ENCODE results near the gene TSPOAP1.

TSPOAP1 gene

DNA sequence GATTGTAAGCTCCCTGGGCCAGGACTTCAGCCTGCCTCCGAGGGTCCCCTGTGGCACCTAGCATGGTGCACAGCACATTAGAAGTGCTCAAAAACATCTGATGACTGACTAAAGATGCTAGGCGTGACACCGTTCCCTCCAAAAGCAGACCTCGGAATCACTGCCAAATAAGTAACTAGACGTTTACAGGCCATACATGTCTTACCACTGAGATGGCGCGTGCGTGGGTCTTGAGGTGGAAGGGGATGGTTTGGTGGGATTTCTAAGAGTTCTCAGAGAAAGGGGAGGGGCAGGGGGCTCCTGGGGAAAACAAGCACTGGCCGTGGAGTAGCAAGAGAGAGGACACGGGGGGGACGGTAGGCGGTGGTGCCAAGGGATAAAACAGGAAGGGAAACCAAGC lies 60.3 kb downstream of the TSPOAP1 start:
- Histone ChIP-seq H3K9me3 (ENCODE audit: insufficient read depth, low read depth, low read length) (no peaks in the 10 kb centered on the region), H2AFZ (ENCODE audit: low read length) (no peak overlapping the region), H3K79me2 (ENCODE audit: insufficient read depth, low read length) (no peaks in the 10 kb centered on the region), H3K4me3 (ENCODE audit: low read length, poor library complexity, severe bottlenecking) (no peak overlapping the region), H3K36me3 (ENCODE audit: insufficient read depth, low read length) (no peaks in the 10 kb centered on the region), H3K27me3 (ENCODE audit: insufficient read depth, low read length, poor library complexity, severe bottlenecking) (peaks cover 6% of the 10 kb centered on the region), H3K4me1 (ENCODE audit: insufficient read depth, low read length, poor library complexity, severe bottlenecking) (no peaks in the 10 kb centered on the region), H3F3A (ENCODE audit: low read depth) (no peaks in the 10 kb centered on the region), H3K9ac (ENCODE audit: low read depth, low read length, poor library complexity, severe bottlenecking) (no peak overlapping the region), H3K4me2 (ENCODE audit: low read depth, low read length, poor library complexity, severe bottlenecking) (no peak overlapping the region), H3K9me2 (replicated peaks; ENCODE audit: low read depth, low read length) (no peaks in the 10 kb centered on the region), H4K20me1 (ENCODE audit: insufficient read depth, low read length, poor library complexity, severe bottlenecking) (no peaks in the 10 kb centered on the region)
- no peak for TF ChIP-seq CTCF (conservative IDR thresholded peaks at IDR 0.05; ENCODE audit: low read length)
- no peak for TF ChIP-seq EZH2phosphoT487 (IDR thresholded peaks at IDR 0.05; ENCODE audit: borderline replicate concordance)

DNA sequence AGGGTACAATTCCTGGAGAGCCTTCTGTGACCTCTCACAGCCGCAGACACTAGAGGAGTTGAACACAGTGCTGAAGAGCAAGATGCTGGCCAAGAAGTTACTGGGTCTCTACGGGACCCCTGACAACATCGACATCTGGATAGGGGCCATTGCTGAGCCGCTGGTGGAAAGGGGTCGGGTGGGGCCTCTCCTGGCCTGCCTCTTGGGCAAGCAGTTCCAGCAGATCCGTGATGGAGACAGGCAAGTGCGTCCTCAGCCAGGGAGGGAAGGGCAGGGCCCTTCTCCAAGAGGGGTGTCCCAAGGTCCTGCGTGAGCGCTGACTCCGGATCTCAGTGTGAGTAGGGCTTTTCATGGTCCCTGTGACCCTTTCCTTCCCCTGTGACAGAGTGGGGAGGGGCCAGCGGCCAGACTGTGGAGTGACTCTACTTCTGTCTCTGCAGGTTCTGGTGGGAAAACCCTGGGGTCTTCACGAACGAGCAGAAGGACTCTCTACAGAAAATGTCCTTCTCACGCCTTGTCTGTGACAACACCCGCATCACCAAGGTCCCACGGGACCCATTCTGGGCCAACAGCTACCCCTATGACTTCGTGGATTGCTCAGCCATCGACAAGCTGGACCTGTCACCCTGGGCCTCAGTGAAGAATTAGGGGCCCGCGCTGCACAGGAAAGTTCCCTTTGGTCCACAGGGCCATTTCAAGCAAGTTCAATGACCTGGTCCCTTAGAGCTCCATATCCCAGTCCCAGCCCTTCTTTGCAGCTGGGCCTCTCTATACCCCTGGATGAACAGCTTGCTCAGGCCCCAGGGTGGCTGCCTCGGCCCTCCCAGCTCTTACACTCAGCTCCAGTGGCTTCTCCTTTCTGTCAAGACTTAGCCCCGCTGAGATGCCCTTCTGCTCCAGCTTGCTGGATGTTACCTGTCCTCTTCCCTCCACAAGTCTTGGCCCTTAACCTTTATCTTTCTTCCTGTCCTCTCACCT lies 61.0 kb downstream of the TSPOAP1 start:
- H3F3A ChIP-seq (ENCODE audit: low read depth): no peaks in the 10 kb centered on the region
- no peaks in the 10 kb centered on the region for H3K9me2 ChIP-seq (replicated peaks; ENCODE audit: low read depth, low read length)
- H3K4me2 ChIP-seq (ENCODE audit: low read depth, low read length, poor library complexity, severe bottlenecking): no peak overlapping the region
- H3K4me1 ChIP-seq (ENCODE audit: insufficient read depth, low read length, poor library complexity, severe bottlenecking): no peaks in the 10 kb centered on the region
- H3K79me2 ChIP-seq (ENCODE audit: insufficient read depth, low read length): no peaks in the 10 kb centered on the region
- no peak overlapping the region for H3K4me3 ChIP-seq (ENCODE audit: low read length, poor library complexity, severe bottlenecking)
- H3K36me3 ChIP-seq (ENCODE audit: insufficient read depth, low read length): no peaks in the 10 kb centered on the region
- no peak overlapping the region for H3K9ac ChIP-seq (ENCODE audit: low read depth, low read length, poor library complexity, severe bottlenecking)
- H2AFZ ChIP-seq (ENCODE audit: low read length): no peak overlapping the region
- no peaks in the 10 kb centered on the region for H3K9me3 ChIP-seq (ENCODE audit: insufficient read depth, low read depth, low read length)
- peaks cover 6% of the 10 kb centered on the region for H3K27me3 ChIP-seq (ENCODE audit: insufficient read depth, low read length, poor library complexity, severe bottlenecking)
- no peak for TF ChIP-seq CTCF (conservative IDR thresholded peaks at IDR 0.05; ENCODE audit: low read length)
- no peak for TF ChIP-seq EZH2phosphoT487 (IDR thresholded peaks at IDR 0.05; ENCODE audit: borderline replicate concordance)
- H4K20me1 ChIP-seq (ENCODE audit: insufficient read depth, low read length, poor library complexity, severe bottlenecking): no peaks in the 10 kb centered on the region

DNA sequence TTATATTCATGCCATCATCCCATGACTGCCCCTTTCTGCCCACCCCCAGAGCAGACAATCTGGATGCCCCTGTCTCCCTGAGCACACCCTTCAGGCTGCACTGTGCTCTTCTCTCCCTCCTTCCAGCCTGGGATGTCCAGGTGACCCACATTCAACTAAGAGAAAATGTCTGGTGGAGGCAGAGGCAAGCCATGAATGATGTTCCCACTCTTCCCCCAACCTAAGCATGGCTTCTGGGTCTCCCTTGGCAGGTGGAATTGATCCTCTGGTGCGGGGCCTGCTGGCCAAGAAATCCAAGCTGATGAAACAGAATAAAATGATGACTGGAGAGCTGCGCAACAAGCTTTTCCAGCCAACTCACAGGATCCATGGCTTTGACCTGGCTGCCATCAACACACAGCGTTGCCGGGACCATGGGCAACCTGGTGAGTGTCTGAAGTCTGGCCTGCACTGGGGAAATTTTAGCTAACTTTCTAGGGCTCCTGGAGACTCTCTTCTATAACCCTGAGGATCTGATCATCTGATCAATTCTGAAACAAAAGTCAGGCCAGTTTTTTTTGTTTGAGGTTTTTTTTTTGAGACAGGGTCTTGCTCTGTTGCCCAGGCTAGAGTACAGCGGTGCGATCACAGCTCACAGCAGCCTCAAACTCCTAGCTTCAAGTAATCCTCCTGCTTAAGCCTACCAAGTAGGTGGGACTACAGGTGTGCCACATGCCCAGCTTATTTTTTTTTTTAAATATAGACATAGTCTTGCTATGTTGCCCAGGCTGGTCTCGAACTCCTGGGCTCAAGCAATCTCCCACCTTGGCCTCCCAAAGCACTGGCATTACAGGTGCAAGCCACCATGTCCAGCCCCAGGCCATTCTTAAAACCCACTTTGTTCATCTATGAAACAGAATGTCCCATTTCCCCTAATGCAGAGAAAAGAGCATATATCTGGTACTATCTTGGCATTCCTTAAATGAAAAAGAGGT lies 62.4 kb downstream of the TSPOAP1 start:
- Histone ChIP-seq H3K27me3 (ENCODE audit: insufficient read depth, low read length, poor library complexity, severe bottlenecking) (peaks cover 11% of the 10 kb centered on the region), H3K9me3 (ENCODE audit: insufficient read depth, low read depth, low read length) (no peaks in the 10 kb centered on the region), H3K9ac (ENCODE audit: low read depth, low read length, poor library complexity, severe bottlenecking) (no peak overlapping the region), H3F3A (ENCODE audit: low read depth) (no peaks in the 10 kb centered on the region), H3K79me2 (ENCODE audit: insufficient read depth, low read length) (no peaks in the 10 kb centered on the region), H3K4me3 (ENCODE audit: low read length, poor library complexity, severe bottlenecking) (no peak overlapping the region), H2AFZ (ENCODE audit: low read length) (no peak overlapping the region), H3K36me3 (ENCODE audit: insufficient read depth, low read length) (no peaks in the 10 kb centered on the region), H3K4me1 (ENCODE audit: insufficient read depth, low read length, poor library complexity, severe bottlenecking) (no peaks in the 10 kb centered on the region), H3K9me2 (replicated peaks; ENCODE audit: low read depth, low read length) (no peaks in the 10 kb centered on the region), H3K4me2 (ENCODE audit: low read depth, low read length, poor library complexity, severe bottlenecking) (no peak overlapping the region), H4K20me1 (ENCODE audit: insufficient read depth, low read length, poor library complexity, severe bottlenecking) (no peaks in the 10 kb centered on the region)
- TF ChIP-seq EZH2phosphoT487 (IDR thresholded peaks at IDR 0.05; ENCODE audit: borderline replicate concordance) (no peak), CTCF (conservative IDR thresholded peaks at IDR 0.05; ENCODE audit: low read length) (no peak)
